B cell (primary cell): ENCODE results near the gene QRFPR.

Experiments
- EZH2 ChIP-seq: IDR thresholded peaks from 2 replicates; pipeline ENCODE4 v1.6.1; 2012; ENCODE audit warnings: borderline replicate concordance, low read depth, mild to moderate bottlenecking, moderate library complexity, low read length; ENCODE audit not compliant: insufficient read depth, poor library complexity, severe bottlenecking
- TF ChIP-seq, protein P1 (sequence below): fragments of 200-600 bp; IDR thresholded peaks from one replicate; pipeline ENCODE4 v1.8.0; 2022; ENCODE audit warnings: antibody characterized with exemption, mild to moderate bottlenecking

DNA sequence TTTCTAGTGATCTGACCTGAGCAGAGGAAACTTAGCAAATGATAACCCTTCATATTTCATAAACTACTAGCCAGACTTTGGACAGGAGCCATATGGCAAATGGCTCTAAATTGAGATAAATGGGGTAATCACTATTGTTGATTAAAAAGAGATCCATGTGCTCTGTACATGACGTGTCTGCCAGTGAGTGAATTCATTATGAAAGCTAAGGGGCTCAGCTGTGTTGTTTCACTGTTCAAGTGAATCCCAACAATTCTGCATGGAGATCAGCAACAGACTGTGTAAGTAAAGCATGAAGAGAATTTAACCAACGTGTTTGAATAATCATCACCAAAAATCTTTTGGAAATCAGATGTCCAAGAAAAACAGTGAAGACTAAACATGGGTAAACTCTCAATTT is 9.5 kb upstream of the QRFPR start:
- TF ChIP-seq, protein P1, sequence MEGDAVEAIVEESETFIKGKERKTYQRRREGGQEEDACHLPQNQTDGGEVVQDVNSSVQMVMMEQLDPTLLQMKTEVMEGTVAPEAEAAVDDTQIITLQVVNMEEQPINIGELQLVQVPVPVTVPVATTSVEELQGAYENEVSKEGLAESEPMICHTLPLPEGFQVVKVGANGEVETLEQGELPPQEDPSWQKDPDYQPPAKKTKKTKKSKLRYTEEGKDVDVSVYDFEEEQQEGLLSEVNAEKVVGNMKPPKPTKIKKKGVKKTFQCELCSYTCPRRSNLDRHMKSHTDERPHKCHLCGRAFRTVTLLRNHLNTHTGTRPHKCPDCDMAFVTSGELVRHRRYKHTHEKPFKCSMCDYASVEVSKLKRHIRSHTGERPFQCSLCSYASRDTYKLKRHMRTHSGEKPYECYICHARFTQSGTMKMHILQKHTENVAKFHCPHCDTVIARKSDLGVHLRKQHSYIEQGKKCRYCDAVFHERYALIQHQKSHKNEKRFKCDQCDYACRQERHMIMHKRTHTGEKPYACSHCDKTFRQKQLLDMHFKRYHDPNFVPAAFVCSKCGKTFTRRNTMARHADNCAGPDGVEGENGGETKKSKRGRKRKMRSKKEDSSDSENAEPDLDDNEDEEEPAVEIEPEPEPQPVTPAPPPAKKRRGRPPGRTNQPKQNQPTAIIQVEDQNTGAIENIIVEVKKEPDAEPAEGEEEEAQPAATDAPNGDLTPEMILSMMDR: no peak
- no peak for TF ChIP-seq EZH2
